IPS-18a (cell line): Measurements from ENCODE around the gene BNC1.

ENCODE experiments used
- H3K27ac ChIP-seq: one replicate; pipeline ENCODE4 v1.5.1; 2013; ENCODE audit warnings: low read length
- H3K27me3 ChIP-seq: one replicate; pipeline ENCODE4 v1.6.1; 2013; ENCODE audit warnings: mild to moderate bottlenecking, low read length; ENCODE audit not compliant: control insufficient read depth, insufficient read depth
- H3K36me3 ChIP-seq: one replicate; pipeline ENCODE4 v1.6.1; 2013; ENCODE audit warnings: low read depth, low read length; ENCODE audit not compliant: control insufficient read depth
- H3K4me1 ChIP-seq: one replicate; pipeline ENCODE4 v1.6.1; 2013; ENCODE audit warnings: low read depth, low read length; ENCODE audit not compliant: control insufficient read depth
- H3K4me3 ChIP-seq: one replicate; pipeline ENCODE4 v1.5.1; 2013; ENCODE audit warnings: low read length
- H3K9ac ChIP-seq: one replicate; pipeline ENCODE4 v1.6.1; 2013; ENCODE audit warnings: mild to moderate bottlenecking, low read length, moderate library complexity
- H3K9me3 ChIP-seq: one replicate; pipeline ENCODE4 v1.6.1; 2013; ENCODE audit warnings: low read depth, low read length; ENCODE audit not compliant: control insufficient read depth

The BNC1 gene

GRCh38 chr15:83284559-83285283, at the start of gene BNC1:
Gene BNC1 (minus strand): TSS chr15:83284664. CDS start chr15:83284628, 36 bp downstream.
- Histone ChIP-seq H3K4me3 (peak within 1 kb of the TSS; percentile 52), H3K27me3 (peaks cover 78% of the 10 kb centered on the region), H3K9ac (no peak within 1 kb of the TSS), H3K36me3 (no peaks in the 10 kb centered on the region), H3K4me1 (peaks cover 5% of the 10 kb centered on the region), H3K9me3 (no peaks in the 10 kb centered on the region), H3K27ac (no peak within 1 kb of the TSS)

- Histone ChIP-seq H3K4me3 (no peak overlapping the region), H3K27me3 (no peaks in the 10 kb centered on the region), H3K36me3 (no peaks in the 10 kb centered on the region), H3K9me3 (no peaks in the 10 kb centered on the region), H3K27ac (no peak overlapping the region), H3K4me1 (no peaks in the 10 kb centered on the region), H3K9ac (no peak overlapping the region)
Measured at GRCh38 chr15:83327041-83327440, 42.6 kb upstream of the BNC1 start.

GRCh38 chr15:83324799-83325198, 40.3 kb upstream of the BNC1 start:
- Histone ChIP-seq H3K9me3 (no peaks in the 10 kb centered on the region), H3K27ac (no peak overlapping the region), H3K4me1 (no peaks in the 10 kb centered on the region), H3K4me3 (no peak overlapping the region), H3K27me3 (no peaks in the 10 kb centered on the region), H3K9ac (no peak overlapping the region), H3K36me3 (no peaks in the 10 kb centered on the region)

GRCh38 chr15:83323296-83323711, 38.8 kb upstream of the BNC1 start:
- no peaks in the 10 kb centered on the region for H3K9me3 ChIP-seq
- no peaks in the 10 kb centered on the region for H3K36me3 ChIP-seq
- no peak overlapping the region for H3K9ac ChIP-seq
- H3K4me1 ChIP-seq: no peaks in the 10 kb centered on the region
- H3K27me3 ChIP-seq: no peaks in the 10 kb centered on the region
- no peak overlapping the region for H3K27ac ChIP-seq
- H3K4me3 ChIP-seq: no peak overlapping the region

GRCh38 chr15:83322691-83323090, 38.2 kb upstream of the BNC1 start:
- Histone ChIP-seq H3K4me3 (no peak overlapping the region), H3K27me3 (no peaks in the 10 kb centered on the region), H3K4me1 (no peaks in the 10 kb centered on the region), H3K9ac (no peak overlapping the region), H3K36me3 (no peaks in the 10 kb centered on the region), H3K9me3 (no peaks in the 10 kb centered on the region), H3K27ac (no peak overlapping the region)

GRCh38 chr15:83322061-83322460, 37.6 kb upstream of the BNC1 start:
- Histone ChIP-seq H3K4me3 (no peak overlapping the region), H3K9ac (no peak overlapping the region), H3K9me3 (no peaks in the 10 kb centered on the region), H3K27ac (no peak overlapping the region), H3K36me3 (no peaks in the 10 kb centered on the region), H3K4me1 (no peaks in the 10 kb centered on the region), H3K27me3 (no peaks in the 10 kb centered on the region)

- Histone ChIP-seq H3K9ac (no peak overlapping the region), H3K4me1 (no peaks in the 10 kb centered on the region), H3K27ac (no peak overlapping the region), H3K4me3 (no peak overlapping the region), H3K27me3 (no peaks in the 10 kb centered on the region), H3K36me3 (no peaks in the 10 kb centered on the region), H3K9me3 (no peaks in the 10 kb centered on the region)
Measured at GRCh38 chr15:83320844-83321243, 36.4 kb upstream of the BNC1 start.

GRCh38 chr15:83320404-83320803, 35.9 kb upstream of the BNC1 start:
- H3K36me3 ChIP-seq: no peaks in the 10 kb centered on the region
- no peak overlapping the region for H3K9ac ChIP-seq
- H3K4me1 ChIP-seq: no peaks in the 10 kb centered on the region
- H3K9me3 ChIP-seq: no peaks in the 10 kb centered on the region
- no peaks in the 10 kb centered on the region for H3K27me3 ChIP-seq
- no peak overlapping the region for H3K4me3 ChIP-seq
- H3K27ac ChIP-seq: no peak overlapping the region

- no peak overlapping the region for H3K4me3 ChIP-seq
- H3K27ac ChIP-seq: no peak overlapping the region
- H3K9ac ChIP-seq: no peak overlapping the region
- H3K36me3 ChIP-seq: no peaks in the 10 kb centered on the region
- no peaks in the 10 kb centered on the region for H3K27me3 ChIP-seq
- no peaks in the 10 kb centered on the region for H3K9me3 ChIP-seq
- H3K4me1 ChIP-seq: no peaks in the 10 kb centered on the region
Measured at GRCh38 chr15:83319771-83320170, 35.3 kb upstream of the BNC1 start.

GRCh38 chr15:83318861-83319415, 34.5 kb upstream of the BNC1 start:
- Histone ChIP-seq H3K27ac (no peak overlapping the region), H3K4me1 (no peaks in the 10 kb centered on the region), H3K9me3 (no peaks in the 10 kb centered on the region), H3K9ac (no peak overlapping the region), H3K4me3 (no peak overlapping the region), H3K27me3 (no peaks in the 10 kb centered on the region), H3K36me3 (no peaks in the 10 kb centered on the region)

GRCh38 chr15:83318036-83318435, 33.6 kb upstream of the BNC1 start:
- Histone ChIP-seq H3K27ac (no peak overlapping the region), H3K9me3 (no peaks in the 10 kb centered on the region), H3K4me1 (no peaks in the 10 kb centered on the region), H3K27me3 (no peaks in the 10 kb centered on the region), H3K4me3 (no peak overlapping the region), H3K9ac (no peak overlapping the region), H3K36me3 (no peaks in the 10 kb centered on the region)

GRCh38 chr15:83312071-83312470, 27.6 kb upstream of the BNC1 start:
- Histone ChIP-seq H3K9ac (no peak overlapping the region), H3K36me3 (no peaks in the 10 kb centered on the region), H3K27ac (no peak overlapping the region), H3K9me3 (no peaks in the 10 kb centered on the region), H3K27me3 (no peaks in the 10 kb centered on the region), H3K4me3 (no peak overlapping the region), H3K4me1 (peaks cover 19% of the 10 kb centered on the region)
